Adipocyte (in vitro differentiated cells): ENCODE measurements around the gene CHAMP1.

ENCODE experiments used
- DNase-seq: peaks from one replicate; pipeline ENCODE4 v3.0.0-alpha.2; 2015; ENCODE audit warnings: low read depth
- H3K27me3 ChIP-seq: replicated peaks from 2 replicates; pipeline ENCODE4 v1.7.0; 2013; ENCODE audit warnings: mild to moderate bottlenecking, low read length, moderate library complexity; ENCODE audit not compliant: control insufficient read depth, insufficient read depth
- H3K36me3 ChIP-seq: 2 replicates; pipeline ENCODE4 v1.7.0; 2013; ENCODE audit warnings: low read length, mild to moderate bottlenecking, moderate library complexity; ENCODE audit not compliant: control insufficient read depth, insufficient read depth, severe bottlenecking
- H3K4me1 ChIP-seq: 2 replicates; pipeline ENCODE4 v1.7.0; 2013; ENCODE audit warnings: mild to moderate bottlenecking, low read length, moderate library complexity; ENCODE audit not compliant: control insufficient read depth, insufficient read depth
- H3K4me3 ChIP-seq: 2 replicates; pipeline ENCODE4 v1.7.0; 2013; ENCODE audit warnings: mild to moderate bottlenecking, low read length, moderate library complexity
- H3K9ac ChIP-seq: 2 replicates; pipeline ENCODE4 v1.7.0; 2013; ENCODE audit warnings: mild to moderate bottlenecking, low read length, moderate library complexity
- H3K9me3 ChIP-seq: 2 replicates; pipeline ENCODE4 v1.7.0; 2013; ENCODE audit warnings: mild to moderate bottlenecking, low read length, moderate library complexity; ENCODE audit not compliant: control insufficient read depth

CHAMP1 gene

DNA sequence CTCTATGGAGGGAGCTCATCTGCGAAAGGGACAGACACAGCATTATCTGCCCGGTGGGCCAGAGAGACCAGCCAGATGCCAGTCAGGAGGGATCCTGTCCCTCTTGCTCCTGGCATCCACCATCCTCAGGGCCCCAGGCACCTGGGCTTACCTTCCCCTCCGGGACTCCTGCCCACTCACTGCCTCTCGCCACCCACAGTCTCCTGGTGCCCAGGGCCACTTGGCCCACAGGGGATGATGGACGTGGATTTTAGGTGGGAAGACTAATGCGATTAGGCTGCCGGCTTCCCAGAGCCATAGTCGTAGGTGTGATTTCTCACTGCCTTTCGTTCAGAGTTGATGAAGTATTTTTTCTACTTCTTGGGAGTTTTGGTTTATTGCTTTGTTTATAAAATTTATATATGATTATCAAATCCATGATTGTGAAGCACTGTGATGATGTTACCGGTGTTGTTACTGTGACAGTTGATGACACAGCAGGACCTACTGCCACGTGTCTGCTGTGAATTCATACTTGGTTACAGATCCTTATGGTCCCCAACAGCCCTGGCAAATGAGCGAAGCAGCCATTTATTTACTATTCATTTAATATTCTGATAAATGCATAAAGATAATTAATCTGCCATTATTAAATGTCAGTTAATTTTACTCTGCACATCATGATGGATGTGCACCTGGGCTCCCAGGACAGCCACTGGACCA is 14.5 kb upstream of the CHAMP1 start:
- Histone ChIP-seq H3K27me3 (no peaks in the 10 kb centered on the region), H3K4me1 (peaks cover 7% of the 10 kb centered on the region), H3K36me3 (peaks cover 53% of the 10 kb centered on the region), H3K9me3 (no peaks in the 10 kb centered on the region), H3K9ac (no peak overlapping the region), H3K4me3 (no peak overlapping the region)
- DNase-seq = no peak

DNA sequence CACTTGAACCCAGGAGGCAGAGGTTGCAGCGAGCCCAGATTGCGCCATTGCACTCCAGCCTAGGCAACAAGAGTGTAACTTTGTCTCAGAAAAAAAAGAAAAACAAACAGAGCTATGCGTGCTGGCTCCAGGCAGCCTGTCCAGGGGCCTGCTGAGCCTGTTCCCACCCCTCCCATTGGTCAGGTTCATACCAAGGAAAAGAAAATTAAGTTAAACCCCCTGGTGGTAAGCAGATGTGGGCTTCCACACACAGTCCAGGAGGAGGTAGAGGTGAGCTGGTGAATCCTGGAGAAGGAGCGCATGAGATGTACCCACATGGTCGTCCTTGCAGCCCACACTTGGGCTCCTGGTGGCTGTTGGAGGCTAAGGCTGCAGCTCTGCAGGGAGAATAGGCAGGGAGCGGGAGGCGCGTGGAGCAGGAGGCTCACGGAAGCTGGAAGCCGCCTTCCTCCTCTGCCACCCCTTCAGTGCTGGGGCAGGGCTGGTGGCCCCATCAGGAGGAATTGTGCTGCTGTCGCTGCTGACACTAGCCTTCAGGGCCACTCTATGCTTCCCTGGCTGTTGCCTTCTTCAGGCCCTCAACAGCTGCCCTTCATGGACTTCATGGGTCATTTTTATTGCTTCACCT is 10.5 kb upstream of the CHAMP1 start:
- Histone ChIP-seq H3K4me3 (no peak overlapping the region), H3K27me3 (no peaks in the 10 kb centered on the region), H3K4me1 (no peaks in the 10 kb centered on the region), H3K9ac (no peak overlapping the region), H3K36me3 (peaks cover 64% of the 10 kb centered on the region), H3K9me3 (no peaks in the 10 kb centered on the region)
- no peak for DNase-seq

GRCh38 chr13:114304346-114305034 is 9.8 kb upstream of the CHAMP1 start:
- no peaks in the 10 kb centered on the region for H3K27me3 ChIP-seq
- H3K4me3 ChIP-seq = no peak overlapping the region
- no peak overlapping the region for H3K9ac ChIP-seq
- peaks cover 57% of the 10 kb centered on the region for H3K36me3 ChIP-seq
- H3K9me3 ChIP-seq = no peaks in the 10 kb centered on the region
- no peak for DNase-seq
- no peaks in the 10 kb centered on the region for H3K4me1 ChIP-seq

GRCh38 chr13:114309086-114309485 is 5.2 kb upstream of the CHAMP1 start:
- H3K36me3 ChIP-seq = peaks cover 25% of the 10 kb centered on the region
- no peak overlapping the region for H3K9ac ChIP-seq
- H3K4me1 ChIP-seq = peaks cover 23% of the 10 kb centered on the region
- DNase-seq = no peak
- no peak overlapping the region for H3K4me3 ChIP-seq
- no peaks in the 10 kb centered on the region for H3K9me3 ChIP-seq
- H3K27me3 ChIP-seq = no peaks in the 10 kb centered on the region

DNA sequence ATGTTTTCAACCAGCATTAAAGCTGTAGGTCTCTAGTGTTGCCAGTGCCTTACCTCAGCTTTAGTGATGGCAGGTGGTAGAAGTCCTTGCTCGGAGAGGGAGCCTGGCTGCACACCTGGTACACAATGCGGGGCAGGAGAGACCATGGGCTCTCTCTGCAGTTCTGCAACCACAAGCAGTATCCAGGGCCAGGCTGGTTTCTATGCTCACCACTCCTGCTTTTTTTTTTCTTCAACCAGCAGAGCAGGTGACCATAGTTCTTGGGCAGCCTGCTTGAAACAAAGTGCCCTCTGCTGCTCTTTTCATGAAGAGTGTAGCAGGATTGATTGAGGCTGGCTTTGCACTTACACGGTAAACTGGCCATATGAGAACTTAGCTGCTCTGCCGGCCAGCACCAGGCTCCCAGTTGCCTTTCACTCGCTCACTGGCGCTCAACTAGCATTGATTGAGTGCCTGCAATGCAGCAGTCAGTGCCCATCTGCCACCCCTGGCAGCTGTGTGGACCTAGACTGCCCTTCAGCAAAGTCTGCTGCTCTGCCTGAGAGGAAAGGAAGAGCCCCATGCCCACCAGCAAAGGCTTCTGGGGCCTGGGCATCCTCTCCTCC is 4.4 kb upstream of the CHAMP1 start:
- no peak for DNase-seq
- peaks cover 17% of the 10 kb centered on the region for H3K36me3 ChIP-seq
- H3K9me3 ChIP-seq = no peaks in the 10 kb centered on the region
- peaks cover 24% of the 10 kb centered on the region for H3K4me1 ChIP-seq
- H3K4me3 ChIP-seq = no peak overlapping the region
- H3K9ac ChIP-seq = no peak overlapping the region
- H3K27me3 ChIP-seq = no peaks in the 10 kb centered on the region

DNA sequence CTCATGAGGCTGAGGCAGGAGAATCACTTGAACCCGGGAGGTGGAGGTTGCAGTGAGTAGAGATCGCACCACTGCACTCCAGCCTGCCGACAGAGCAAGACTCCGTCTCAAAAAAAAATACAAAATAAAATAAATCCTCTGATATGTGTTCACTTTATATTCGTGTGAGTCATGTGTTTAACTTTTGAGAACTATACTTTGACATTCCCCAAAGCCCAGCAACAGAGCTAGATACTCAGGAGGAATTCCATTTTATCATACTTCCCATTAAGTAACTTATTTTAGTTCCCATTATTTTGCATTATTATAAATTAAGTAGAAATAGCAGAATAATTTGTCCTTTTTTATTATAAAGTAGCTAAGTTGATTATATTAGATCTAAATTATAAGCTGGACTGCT is 3.3 kb upstream of the CHAMP1 start:
- peak; percentile 39 for DNase-seq
- Histone ChIP-seq H3K9me3 (no peaks in the 10 kb centered on the region), H3K9ac (no peak overlapping the region), H3K27me3 (no peaks in the 10 kb centered on the region), H3K36me3 (peaks cover 14% of the 10 kb centered on the region), H3K4me1 (peaks cover 34% of the 10 kb centered on the region), H3K4me3 (no peak overlapping the region)

DNA sequence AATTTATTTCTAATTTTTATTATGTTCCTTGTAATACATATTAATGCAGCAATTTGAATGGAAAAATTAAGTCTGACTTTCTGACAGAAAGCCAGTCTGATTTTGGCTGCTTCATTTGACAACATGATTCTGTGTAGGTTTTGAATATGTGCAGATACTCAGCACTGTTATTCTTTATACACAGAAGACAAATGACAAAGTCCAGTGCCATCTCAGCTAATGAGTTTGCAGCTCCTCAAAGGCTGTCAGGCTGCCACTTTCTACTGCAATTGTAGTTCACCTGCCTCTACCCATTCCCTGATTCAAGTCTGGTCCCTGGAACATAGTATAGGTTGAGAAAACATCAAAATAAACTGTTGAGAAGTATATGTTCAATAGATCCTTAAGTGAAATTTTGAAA is 2.9 kb upstream of the CHAMP1 start:
- DNase-seq = no peak
- H3K4me3 ChIP-seq = no peak overlapping the region
- H3K9me3 ChIP-seq = no peaks in the 10 kb centered on the region
- peaks cover 34% of the 10 kb centered on the region for H3K4me1 ChIP-seq
- H3K9ac ChIP-seq = no peak overlapping the region
- H3K27me3 ChIP-seq = no peaks in the 10 kb centered on the region
- peaks cover 9% of the 10 kb centered on the region for H3K36me3 ChIP-seq

DNA sequence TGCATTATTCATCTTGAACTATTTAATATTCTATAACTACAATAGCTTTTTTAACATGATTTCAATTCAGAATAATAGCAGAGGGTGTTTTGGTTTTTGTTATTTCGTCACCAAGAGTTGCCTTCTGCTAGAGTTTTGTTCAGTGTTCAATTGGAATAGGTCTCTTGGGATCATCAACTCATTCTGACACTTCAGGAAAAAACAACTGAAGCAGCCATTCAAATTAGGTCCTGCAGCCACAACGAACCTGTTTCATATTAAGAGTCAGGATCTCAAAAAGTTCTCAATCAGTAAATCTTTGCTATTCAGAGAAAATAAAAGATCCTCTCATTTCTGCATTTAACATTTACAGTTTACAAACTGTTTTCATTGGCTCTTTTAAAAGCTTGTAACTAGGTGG is 2.4 kb upstream of the CHAMP1 start:
- Histone ChIP-seq H3K9ac (no peak overlapping the region), H3K36me3 (peaks cover 4% of the 10 kb centered on the region), H3K27me3 (no peaks in the 10 kb centered on the region), H3K4me3 (no peak overlapping the region), H3K9me3 (no peaks in the 10 kb centered on the region), H3K4me1 (peaks cover 34% of the 10 kb centered on the region)
- peak; percentile 12 for DNase-seq

- Histone ChIP-seq H3K9ac (peak overlapping the region; percentile 89), H3K4me3 (peak overlapping the region; percentile 89), H3K4me1 (peaks cover 35% of the 10 kb centered on the region), H3K27me3 (no peaks in the 10 kb centered on the region), H3K9me3 (no peaks in the 10 kb centered on the region), H3K36me3 (no peaks in the 10 kb centered on the region)
- no peak for DNase-seq
Observed at GRCh38 chr13:114313061-114313860, 1.0 kb upstream of the CHAMP1 start.

- no peaks in the 10 kb centered on the region for H3K36me3 ChIP-seq
- peaks cover 54% of the 10 kb centered on the region for H3K4me1 ChIP-seq
- H3K4me3 ChIP-seq = peak overlapping the region; percentile 89
- H3K27me3 ChIP-seq = no peaks in the 10 kb centered on the region
- H3K9ac ChIP-seq = peak overlapping the region; percentile 89
- DNase-seq = peak; percentile 19
- H3K9me3 ChIP-seq = no peaks in the 10 kb centered on the region
Observed at GRCh38 chr13:114315074-114315785, 927 bp downstream of the CHAMP1 start.
